ENCODE measurements around the gene GCK. TPM values are rescaled to one million over a fixed set of nuclear protein-coding genes. Genes with fewer than 3 reads are reported as not detected.
"Not testable (repeated sequence)": the region's sequence is repeated elsewhere in the genome, so short reads cannot be mapped to it uniquely, and the experiment has no call there.

The GCK gene
- total RNA-seq, 1 donor from 2014 or later: 2.7 TPM

GRCh38 chr7:44210107-44210506 is 20.9 kb upstream of the GCK start:
- Histone ChIP-seq H3K9me3 (no peaks in the 10 kb centered on the region), H3K36me3 (peaks cover 78% of the 10 kb centered on the region in 2 donors)
- TF ChIP-seq, protein P1, sequence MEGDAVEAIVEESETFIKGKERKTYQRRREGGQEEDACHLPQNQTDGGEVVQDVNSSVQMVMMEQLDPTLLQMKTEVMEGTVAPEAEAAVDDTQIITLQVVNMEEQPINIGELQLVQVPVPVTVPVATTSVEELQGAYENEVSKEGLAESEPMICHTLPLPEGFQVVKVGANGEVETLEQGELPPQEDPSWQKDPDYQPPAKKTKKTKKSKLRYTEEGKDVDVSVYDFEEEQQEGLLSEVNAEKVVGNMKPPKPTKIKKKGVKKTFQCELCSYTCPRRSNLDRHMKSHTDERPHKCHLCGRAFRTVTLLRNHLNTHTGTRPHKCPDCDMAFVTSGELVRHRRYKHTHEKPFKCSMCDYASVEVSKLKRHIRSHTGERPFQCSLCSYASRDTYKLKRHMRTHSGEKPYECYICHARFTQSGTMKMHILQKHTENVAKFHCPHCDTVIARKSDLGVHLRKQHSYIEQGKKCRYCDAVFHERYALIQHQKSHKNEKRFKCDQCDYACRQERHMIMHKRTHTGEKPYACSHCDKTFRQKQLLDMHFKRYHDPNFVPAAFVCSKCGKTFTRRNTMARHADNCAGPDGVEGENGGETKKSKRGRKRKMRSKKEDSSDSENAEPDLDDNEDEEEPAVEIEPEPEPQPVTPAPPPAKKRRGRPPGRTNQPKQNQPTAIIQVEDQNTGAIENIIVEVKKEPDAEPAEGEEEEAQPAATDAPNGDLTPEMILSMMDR (IDR thresholded peaks at IDR 0.05): no peak

DNA sequence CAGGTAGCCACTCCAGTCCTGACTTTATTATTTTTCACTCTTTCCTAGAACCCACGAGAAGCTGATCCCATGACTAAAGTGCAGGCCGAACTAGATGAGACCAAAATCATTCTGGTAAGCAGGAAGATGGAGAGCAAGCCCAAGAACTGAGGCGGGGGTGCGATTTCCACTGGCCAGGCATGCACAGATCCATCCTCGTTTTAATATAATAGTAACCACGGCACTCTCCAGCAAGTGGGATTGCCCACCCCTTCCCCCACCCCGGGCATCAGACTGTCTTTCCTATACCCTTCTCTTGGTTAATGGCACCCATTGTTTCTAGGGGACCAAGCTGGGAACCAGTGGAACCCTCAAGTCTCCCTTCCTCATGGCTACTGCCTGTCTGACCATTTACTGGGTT is 18.8 kb upstream of the GCK start:
- Histone ChIP-seq H3K4me3 (no peak overlapping the region), H3K27ac (no peak overlapping the region), H3K27me3 (no peaks in the 10 kb centered on the region), H3K9me3 (no peaks in the 10 kb centered on the region), H3K36me3 (peaks cover 74 to 87% of the 10 kb centered on the region in 2 donors), H3K4me1 (no peaks in the 10 kb centered on the region)
- TF ChIP-seq, protein P1 (IDR thresholded peaks at IDR 0.05): no peak
- intact Hi-C loops (cut with DNase I): no loop called here
- DNase-seq (ENCODE audit: low spot score in 2 of 2): no peak

More at GRCh38 chr7:44210107-44210506, 20.9 kb upstream of the GCK start:
- Histone ChIP-seq H3K4me3 (no peak overlapping the region), H3K4me1 (no peaks in the 10 kb centered on the region), H3K27me3 (no peaks in the 10 kb centered on the region), H3K27ac (no peak overlapping the region)
- no peak for DNase-seq (ENCODE audit: low spot score in 2 of 2)
- intact Hi-C loops (cut with DNase I): no loop called here

GRCh38 chr7:44206008-44206407 is 16.8 kb upstream of the GCK start:
- intact Hi-C loops (cut with DNase I): no loop called here
- H3K4me3 ChIP-seq: no peak overlapping the region

DNA sequence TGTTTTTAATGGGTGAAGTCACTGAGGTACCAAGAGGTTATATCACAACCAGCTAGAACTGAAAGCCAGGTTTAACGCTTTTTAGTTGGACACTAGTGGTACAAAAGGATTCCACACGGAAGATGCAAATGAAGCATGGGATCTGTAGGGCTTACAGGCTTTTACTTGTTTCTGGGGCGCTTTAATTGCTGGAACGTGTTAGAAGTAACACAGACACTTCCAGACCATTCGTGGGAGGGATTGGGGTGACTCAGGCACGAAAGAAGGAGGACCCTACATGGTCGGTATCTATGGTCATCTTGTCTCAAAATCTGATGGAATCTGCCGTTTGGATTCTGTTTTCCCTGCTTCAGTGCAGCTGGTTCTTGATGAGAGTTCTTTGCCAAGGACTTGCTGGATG is 12.6 kb upstream of the GCK start:
- TF ChIP-seq, protein P1 (IDR thresholded peaks at IDR 0.05): no peak
- H3K27me3 ChIP-seq: no peaks in the 10 kb centered on the region
- H3K9me3 ChIP-seq: no peaks in the 10 kb centered on the region
- peaks cover 16 to 25% of the 10 kb centered on the region in 2 donors for H3K36me3 ChIP-seq
- H3K4me1 ChIP-seq: no peaks in the 10 kb centered on the region
- DNase-seq (ENCODE audit: low spot score in 2 of 2): no peak
- H3K27ac ChIP-seq: no peak overlapping the region
- intact Hi-C loops (cut with DNase I): loop anchor here (1.0 to 5.0 kb wide), 4 partner anchors 57 to 183 kb away; partner anchors contain the start of gene POLD2
- H3K4me3 ChIP-seq: peak overlapping the region; percentile 67 to 88

More at GRCh38 chr7:44206008-44206407, 16.8 kb upstream of the GCK start:
- Histone ChIP-seq H3K9me3 (no peaks in the 10 kb centered on the region), H3K4me1 (no peaks in the 10 kb centered on the region), H3K36me3 (peaks cover 54 to 67% of the 10 kb centered on the region in 2 donors), H3K27me3 (no peaks in the 10 kb centered on the region), H3K27ac (no peak overlapping the region)
- no peak for DNase-seq (ENCODE audit: low spot score in 2 of 2)
- TF ChIP-seq, protein P1 (IDR thresholded peaks at IDR 0.05): no peak

DNA sequence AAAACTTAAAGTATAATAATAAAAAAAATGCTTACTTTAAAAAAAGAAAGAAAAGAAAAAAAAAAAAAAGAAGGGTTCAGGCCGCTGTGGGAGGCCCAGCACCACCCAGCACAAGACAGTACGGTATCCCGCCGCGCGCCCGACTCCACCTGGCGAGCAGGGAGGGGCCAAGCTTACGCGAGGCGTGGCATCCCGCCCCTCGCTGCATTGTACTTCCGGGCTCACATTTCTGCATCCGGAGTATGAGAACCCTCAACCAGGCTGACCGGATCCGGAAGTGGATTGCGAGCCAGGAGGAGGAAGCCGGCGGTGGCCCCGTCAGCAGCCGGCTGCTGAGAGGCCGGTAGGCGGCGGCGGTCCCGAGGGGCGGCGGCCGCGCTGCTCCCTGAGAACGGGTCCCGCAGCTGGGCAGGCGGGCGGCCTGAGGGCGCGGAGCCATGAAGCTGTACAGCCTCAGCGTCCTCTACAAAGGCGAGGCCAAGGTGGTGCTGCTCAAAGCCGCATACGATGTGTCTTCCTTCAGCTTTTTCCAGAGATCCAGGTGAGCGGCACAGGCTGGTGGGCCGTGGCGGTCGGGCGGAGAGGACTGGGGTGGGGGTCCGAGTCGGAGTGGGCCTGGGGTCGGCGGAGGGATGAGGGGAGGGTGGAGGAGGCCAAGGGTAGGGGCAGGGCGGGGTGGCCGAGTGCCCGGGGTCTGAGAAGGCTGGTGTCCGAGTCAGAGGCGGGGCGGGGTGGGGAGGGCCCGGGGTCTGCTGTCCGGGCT is 11.6 kb upstream of the GCK start, which contains the start of gene YKT6:
TSS of gene YKT6 (plus strand) at position 280 of the 763 bp plus-strand sequence. CDS start at position 438, 158 bp downstream.
- intact Hi-C loops (cut with DNase I): loop anchor here (1.0 to 5.0 kb wide), 4 partner anchors 58 to 182 kb away; partner anchors contain the start of gene POLD2
- TF ChIP-seq, protein P1 (IDR thresholded peaks at IDR 0.05): peak; percentile 45 to 81 (median 73)
- peak; percentile 77 to 97 for DNase-seq (ENCODE audit: low spot score in 2 of 2)
- Histone ChIP-seq H3K27ac (peak within 1 kb of the TSS; percentile 73 to 74), H3K36me3 (peaks cover 12 to 16% of the 10 kb centered on the region in 2 donors), H3K27me3 (no peaks in the 10 kb centered on the region), H3K9me3 (no peaks in the 10 kb centered on the region), H3K4me3 (peak within 1 kb of the TSS; percentile 67 to 88), H3K4me1 (no peaks in the 10 kb centered on the region)

DNA sequence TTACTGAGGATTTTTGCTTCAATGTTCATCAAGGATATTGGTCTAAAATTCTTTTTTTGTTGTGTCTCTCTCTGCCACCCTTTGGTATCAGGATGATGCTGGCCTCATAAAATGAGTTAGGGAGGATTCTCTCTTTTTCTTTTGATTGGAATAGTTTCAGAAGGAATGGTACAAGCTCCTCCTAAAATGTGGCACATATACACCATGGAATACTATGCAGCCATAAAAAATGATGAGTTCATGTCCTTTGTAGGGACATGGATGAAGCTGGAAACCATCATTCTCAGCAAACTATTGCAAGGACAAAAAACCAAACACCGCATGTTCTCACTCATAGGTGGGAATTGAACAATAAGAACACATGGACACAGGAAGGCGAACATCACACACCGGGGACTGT is 10.9 kb upstream of the GCK start:
- not testable (repeated sequence) for DNase-seq (ENCODE audit: low spot score in 2 of 2); H3K9me3 ChIP-seq; H3K27me3 ChIP-seq; H3K27ac ChIP-seq; H3K4me1 ChIP-seq; H3K36me3 ChIP-seq; H3K4me3 ChIP-seq
- intact Hi-C loops (cut with DNase I): loop anchor here (2.0 to 5.0 kb wide), 3 partner anchors 59 to 127 kb away; partner anchors contain the start of gene POLD2
